Right atrium auricular region (tissue), 2 donors: ENCODE data around the gene ADARB2. TPM values are rescaled to one million over a fixed set of nuclear protein-coding genes. Genes with fewer than 3 reads are reported as not detected.

ENCODE experiments used
- DNase-seq: peaks from one replicate; pipeline ENCODE4 v3.0.0-alpha.2; 2019; ENCODE audit warnings: low spot score
- H3K27ac ChIP-seq, 2 donors: fragments of 200-600 bp; sonication (generic); 1 replicate in 1 of 2; 2 replicates in 1 of 2; pipeline ENCODE4 v1.5.1; 2016 to 2019
- H3K27me3 ChIP-seq, 2 donors: fragments of 200-600 bp; sonication (generic); one replicate each; pipeline versions ENCODE4 v1.5.1 to v1.6.0; 2017 to 2019
- H3K36me3 ChIP-seq: fragments of 200-600 bp; sonication (generic); one replicate; pipeline ENCODE4 v1.5.1; 2016
- H3K4me1 ChIP-seq, 2 donors: fragments of 200-600 bp; sonication (generic); one replicate each; pipeline versions ENCODE4 v1.5.1 to v1.6.0; 2017 to 2019
- H3K4me3 ChIP-seq, 2 donors: fragments of 200-600 bp; sonication (generic); 1 replicate in 1 of 2; 2 replicates in 1 of 2; pipeline ENCODE4 v1.5.1; 2017 to 2019; ENCODE audit warnings: mild to moderate bottlenecking in 1 of 2, moderate library complexity in 1 of 2
- H3K9me3 ChIP-seq, 2 donors: fragments of 200-600 bp; sonication (generic); one replicate each; pipeline ENCODE4 v1.5.1; 2019
- total RNA-seq, 2 donors: library from RNA; depleted of rRNA; stranded (reverse); fragments of >200 nt; gene quantifications; one replicate each; pipeline ENCODE4 v1.1.0, GENCODE V29; 2016
- TF ChIP-seq, protein P1 (sequence below), 2 donors: fragments of 200-600 bp; sonication (generic); IDR thresholded peaks; one replicate each; pipeline ENCODE4 v1.5.1; 2019; ENCODE audit warnings: antibody characterized with exemption in 2 of 2

ADARB2 gene
- total RNA-seq, 2 donors from 2014 or later = 0.33 to 0.71 TPM

DNA sequence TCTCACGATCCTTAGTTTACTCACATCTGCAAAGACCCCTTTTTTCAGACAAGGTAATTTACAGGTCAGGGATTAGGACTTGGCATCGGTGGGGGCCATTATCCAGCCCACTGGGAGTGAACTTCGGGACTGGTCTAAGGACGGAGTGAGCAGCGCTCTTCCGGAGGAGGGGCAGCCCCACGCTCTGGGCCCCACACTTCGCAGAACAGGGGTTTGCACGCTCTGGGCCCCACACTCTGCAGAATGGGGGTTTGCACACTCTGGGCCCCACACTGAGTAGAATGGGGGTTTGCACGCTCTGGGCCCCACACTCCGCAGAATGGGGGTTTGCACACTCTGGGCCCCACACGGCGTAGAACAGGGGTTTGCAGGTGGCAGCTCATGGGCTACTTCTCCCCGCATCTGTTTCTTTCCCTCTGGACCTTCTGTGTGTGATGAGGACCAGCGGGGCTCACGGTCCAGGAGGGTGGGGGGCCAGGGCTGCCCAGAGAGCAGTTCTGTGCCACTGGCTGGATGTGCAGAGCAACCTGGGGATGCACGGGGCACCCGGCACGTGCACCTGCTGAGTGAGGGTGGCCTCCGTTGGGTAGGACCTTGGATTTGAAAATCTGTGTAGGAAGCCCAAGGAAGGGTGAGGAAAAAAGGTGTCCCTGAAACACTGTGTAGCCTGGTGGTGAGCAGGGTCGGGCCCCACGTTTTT is 546.4 kb downstream of the ADARB2 start:
- H3K27ac ChIP-seq = no peak overlapping the region

DNA sequence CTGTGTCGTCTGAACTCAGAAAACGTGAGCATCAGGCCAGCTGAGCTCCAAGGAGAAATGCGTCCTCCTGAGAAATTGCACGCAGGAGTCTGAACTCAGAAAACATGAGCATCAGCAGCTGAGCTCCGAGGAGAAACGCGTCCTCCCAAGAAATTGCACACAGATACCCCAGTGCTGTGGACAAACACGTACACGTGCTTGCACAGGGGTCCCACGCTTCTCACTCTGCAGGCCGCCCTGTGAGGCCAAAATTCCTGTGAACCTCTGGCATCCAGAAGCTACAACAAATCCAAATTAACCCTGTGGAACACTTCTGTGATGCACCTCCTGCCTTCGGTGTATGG is 547.3 kb downstream of the ADARB2 start:
- H3K27ac ChIP-seq = no peak overlapping the region
- no peaks in the 10 kb centered on the region for H3K36me3 ChIP-seq
- TF ChIP-seq, protein P1, sequence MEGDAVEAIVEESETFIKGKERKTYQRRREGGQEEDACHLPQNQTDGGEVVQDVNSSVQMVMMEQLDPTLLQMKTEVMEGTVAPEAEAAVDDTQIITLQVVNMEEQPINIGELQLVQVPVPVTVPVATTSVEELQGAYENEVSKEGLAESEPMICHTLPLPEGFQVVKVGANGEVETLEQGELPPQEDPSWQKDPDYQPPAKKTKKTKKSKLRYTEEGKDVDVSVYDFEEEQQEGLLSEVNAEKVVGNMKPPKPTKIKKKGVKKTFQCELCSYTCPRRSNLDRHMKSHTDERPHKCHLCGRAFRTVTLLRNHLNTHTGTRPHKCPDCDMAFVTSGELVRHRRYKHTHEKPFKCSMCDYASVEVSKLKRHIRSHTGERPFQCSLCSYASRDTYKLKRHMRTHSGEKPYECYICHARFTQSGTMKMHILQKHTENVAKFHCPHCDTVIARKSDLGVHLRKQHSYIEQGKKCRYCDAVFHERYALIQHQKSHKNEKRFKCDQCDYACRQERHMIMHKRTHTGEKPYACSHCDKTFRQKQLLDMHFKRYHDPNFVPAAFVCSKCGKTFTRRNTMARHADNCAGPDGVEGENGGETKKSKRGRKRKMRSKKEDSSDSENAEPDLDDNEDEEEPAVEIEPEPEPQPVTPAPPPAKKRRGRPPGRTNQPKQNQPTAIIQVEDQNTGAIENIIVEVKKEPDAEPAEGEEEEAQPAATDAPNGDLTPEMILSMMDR (IDR thresholded peaks at IDR 0.05) = no peak
- H3K4me3 ChIP-seq = no peak overlapping the region
- no peaks in the 10 kb centered on the region for H3K9me3 ChIP-seq
- no peaks in the 10 kb centered on the region for H3K27me3 ChIP-seq
- H3K4me1 ChIP-seq = no peaks in the 10 kb centered on the region
- no peak for DNase-seq

More for the DNA sequence above, 546.4 kb downstream of the ADARB2 start:
- no peaks in the 10 kb centered on the region for H3K9me3 ChIP-seq
- H3K4me1 ChIP-seq = no peaks in the 10 kb centered on the region
- H3K27me3 ChIP-seq = no peaks in the 10 kb centered on the region
- no peaks in the 10 kb centered on the region for H3K36me3 ChIP-seq
- TF ChIP-seq, protein P1 (IDR thresholded peaks at IDR 0.05) = no peak
- no peak for DNase-seq
- H3K4me3 ChIP-seq = no peak overlapping the region

DNA sequence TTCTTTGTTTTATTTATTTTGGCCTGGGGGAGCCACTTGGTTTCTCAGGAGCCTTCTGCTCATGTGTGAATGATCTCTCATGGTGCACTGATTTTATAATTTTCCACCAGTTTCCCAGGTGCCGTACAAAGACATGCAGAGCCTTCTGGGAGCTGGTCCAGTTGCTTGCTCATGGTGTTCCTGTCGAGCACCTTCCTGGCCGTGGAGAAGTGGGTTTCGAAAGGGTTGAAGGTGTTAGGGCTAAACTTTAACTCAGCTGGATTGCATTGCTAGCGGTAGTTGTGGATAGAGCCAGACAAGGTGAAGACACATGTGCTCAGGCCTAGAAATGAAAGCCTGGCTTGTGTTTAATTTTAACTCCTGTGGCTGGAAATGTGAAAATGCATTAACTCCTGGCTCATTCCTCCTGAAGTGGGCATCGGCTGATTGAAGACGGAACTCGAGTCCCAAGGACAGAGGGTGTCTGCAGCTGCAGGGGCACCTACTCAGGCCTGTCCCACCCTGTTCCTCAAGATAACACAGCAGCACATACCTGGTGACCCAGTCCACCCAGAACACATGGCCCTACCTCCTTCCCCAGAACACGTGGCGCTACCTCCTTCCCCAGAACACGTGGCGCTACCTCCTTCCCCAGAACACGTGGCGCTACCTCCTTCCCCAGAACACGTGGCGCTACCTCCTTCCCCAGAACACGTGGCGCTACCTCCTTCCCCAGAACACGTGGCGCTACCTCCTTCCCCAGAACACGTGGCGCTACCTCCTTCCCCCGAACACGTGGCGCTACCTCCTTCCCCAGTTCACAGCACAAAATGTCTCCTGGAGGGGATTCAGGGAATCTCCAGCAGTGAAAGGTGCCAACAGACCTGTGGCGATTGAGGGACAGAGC is 547.9 kb downstream of the ADARB2 start:
- no peak for DNase-seq
- Histone ChIP-seq H3K36me3 (no peaks in the 10 kb centered on the region), H3K27ac (no peak overlapping the region), H3K4me1 (no peaks in the 10 kb centered on the region), H3K27me3 (no peaks in the 10 kb centered on the region), H3K9me3 (no peaks in the 10 kb centered on the region), H3K4me3 (no peak overlapping the region)
- TF ChIP-seq, protein P1 (IDR thresholded peaks at IDR 0.05) = no peak

DNA sequence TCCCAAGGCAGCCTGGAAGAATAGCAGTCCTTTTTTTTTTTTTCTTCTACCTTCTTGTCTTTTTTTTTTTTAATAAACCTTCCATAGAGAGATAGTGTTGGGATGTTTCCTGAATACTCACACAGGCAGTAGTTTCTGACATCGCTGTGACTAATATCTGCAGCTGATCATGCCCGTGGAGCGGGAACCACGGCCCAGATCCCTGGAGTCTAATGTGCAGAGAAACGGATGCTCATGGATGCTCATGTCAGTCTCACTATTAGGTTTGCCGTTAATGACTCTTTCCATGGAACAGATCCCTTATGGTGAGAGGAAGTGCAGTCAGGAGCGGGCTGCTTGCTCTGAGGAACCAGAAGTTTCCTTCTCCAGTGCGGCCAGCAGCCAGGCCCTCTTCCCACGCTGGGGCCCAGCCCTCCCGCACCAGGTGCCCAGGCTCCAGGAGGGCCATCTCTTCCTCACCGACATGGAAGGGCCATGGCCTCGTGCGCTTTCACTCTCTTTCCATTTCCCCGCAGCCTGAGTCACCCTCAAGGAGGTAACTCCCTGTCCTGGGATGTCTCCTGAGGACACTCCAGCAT is 548.7 kb downstream of the ADARB2 start:
- no peak overlapping the region for H3K27ac ChIP-seq

DNA sequence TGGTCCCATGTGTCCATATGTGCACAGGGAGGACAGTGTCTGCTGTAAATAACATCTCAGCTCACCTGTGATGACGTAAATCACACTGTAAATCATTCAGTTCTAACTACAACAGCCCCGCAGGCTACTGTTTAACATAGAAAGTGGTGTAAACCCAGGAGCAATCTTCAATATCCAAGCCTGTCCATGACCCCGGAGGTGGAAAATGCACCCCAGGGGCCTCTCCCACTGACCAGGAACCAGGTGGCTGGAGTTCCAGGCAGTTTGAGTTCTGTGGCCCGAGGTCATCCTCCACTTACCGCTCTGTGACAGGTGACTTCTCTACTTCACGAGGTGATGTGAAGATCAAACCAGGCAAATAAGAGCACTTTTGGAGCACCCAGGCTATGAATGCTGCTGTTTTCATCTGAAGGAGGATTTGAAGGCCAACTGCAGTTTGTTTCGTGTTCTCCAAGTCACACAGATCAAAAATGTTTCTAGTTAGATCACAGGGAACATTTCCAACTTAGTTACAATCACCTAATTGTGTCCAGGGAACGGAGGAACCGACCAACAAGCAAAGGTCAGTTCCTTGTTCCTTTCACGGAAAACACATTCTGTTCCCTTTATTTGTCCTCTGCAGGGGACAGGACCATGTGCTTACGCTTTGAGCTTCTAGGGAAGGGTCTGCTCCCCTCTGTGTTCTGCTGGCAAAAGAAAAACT is 549.3 kb downstream of the ADARB2 start:
- Histone ChIP-seq H3K27ac (no peak overlapping the region), H3K4me1 (no peaks in the 10 kb centered on the region), H3K36me3 (no peaks in the 10 kb centered on the region), H3K9me3 (no peaks in the 10 kb centered on the region), H3K4me3 (no peak overlapping the region), H3K27me3 (no peaks in the 10 kb centered on the region)
- TF ChIP-seq, protein P1 (IDR thresholded peaks at IDR 0.05) = no peak
- no peak for DNase-seq

More for the DNA sequence above, 548.7 kb downstream of the ADARB2 start:
- TF ChIP-seq, protein P1 (IDR thresholded peaks at IDR 0.05) = no peak
- no peak overlapping the region for H3K4me3 ChIP-seq
- DNase-seq = no peak
- H3K36me3 ChIP-seq = no peaks in the 10 kb centered on the region
- no peaks in the 10 kb centered on the region for H3K27me3 ChIP-seq
- H3K9me3 ChIP-seq = no peaks in the 10 kb centered on the region
- H3K4me1 ChIP-seq = no peaks in the 10 kb centered on the region
